Measurements from ENCODE around the gene NEK6. TPM values are rescaled to one million over a fixed set of nuclear protein-coding genes. Genes with fewer than 3 reads are reported as not detected.
"Not testable (repeated sequence)": the region's sequence is repeated elsewhere in the genome, so short reads cannot be mapped to it uniquely, and the experiment has no call there.

NEK6 gene
- total and polyA plus RNA-seq, 7 experiments from 2014 or later = 0.43 to 32.8 (median 2.3) TPM

DNA sequence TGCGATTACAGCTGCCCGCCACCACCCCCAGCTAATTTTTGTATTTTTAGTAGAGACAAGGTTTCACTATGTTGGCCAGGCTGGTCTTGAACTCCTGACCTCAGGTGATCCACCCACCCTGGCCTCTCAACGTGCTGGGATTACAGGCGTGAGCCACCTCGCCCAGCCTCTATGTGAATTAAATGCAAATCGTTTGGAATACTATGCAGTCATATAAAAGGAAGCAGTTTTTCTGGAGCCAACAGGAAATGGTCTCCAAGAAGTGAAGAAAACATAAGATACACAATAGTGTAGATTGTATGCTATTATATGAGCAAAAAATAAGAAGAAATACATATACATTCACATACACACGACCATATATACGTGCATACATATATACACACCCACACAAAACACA, 4.9 kb upstream of the NEK6 start:
- H3K9me3 Mint-ChIP-seq; H3K36me3 ChIP-seq (ENCODE audit: control insufficient read depth in 2 of 3, insufficient read depth in 3 of 3, low read length in 3 of 3); H3K9me3 ChIP-seq (ENCODE audit: control insufficient read depth in 2 of 3, low read length in 3 of 3); CTCF ChIA-PET; H3K4me1 ChIP-seq (ENCODE audit: control insufficient read depth in 2 of 2, insufficient read depth in 2 of 2, low read length in 2 of 2); DNase-seq; H3K27ac Mint-ChIP-seq; H3K4me3 ChIP-seq (ENCODE audit: low read length); H3K27me3 ChIP-seq (ENCODE audit: control insufficient read depth in 2 of 2, insufficient read depth in 2 of 2, low read length in 2 of 2); ATAC-seq; H3K36me3 Mint-ChIP-seq; POLR2A ChIA-PET; H3K4me3 Mint-ChIP-seq; intact Hi-C loops (cut with micrococcal nuclease); H3K27ac ChIP-seq (ENCODE audit: low read depth, low read length): not testable (repeated sequence)
- Mint-ChIP-seq H3K27me3 (peaks cover 7 to 17% (median 16%) of the 10 kb centered on the region in 5 donors), H3K4me1 (peaks cover 0 to 31% (median 4%) of the 10 kb centered on the region in 7 donors)

DNA sequence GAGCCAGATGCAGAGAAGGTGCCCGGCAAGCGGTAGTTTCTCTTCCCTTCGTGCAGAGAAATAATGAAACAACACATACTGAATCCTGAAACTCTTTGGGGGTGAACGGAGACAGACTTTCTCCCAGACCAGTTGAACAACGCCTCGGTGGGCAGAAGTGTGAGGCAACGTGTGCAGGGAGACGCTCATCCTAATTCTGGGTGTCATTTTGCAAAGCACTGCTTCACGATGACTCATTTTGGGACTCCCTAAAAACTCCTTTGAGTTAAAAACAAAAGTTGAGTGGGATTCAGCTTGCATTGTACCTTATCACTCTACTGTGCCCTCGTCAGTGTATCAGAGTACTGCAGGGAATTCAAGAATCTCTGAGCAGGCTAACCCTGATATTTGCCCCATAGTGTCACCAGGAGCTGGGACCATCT, 3.5 kb upstream of the NEK6 start:
- Histone ChIP-seq H3K27ac (ENCODE audit: low read depth, low read length) (no peak overlapping the region), H3K27me3 (ENCODE audit: control insufficient read depth in 2 of 2, insufficient read depth in 2 of 2, low read length in 2 of 2) (no peaks in the 10 kb centered on the region), H3K4me1 (ENCODE audit: control insufficient read depth in 2 of 2, insufficient read depth in 2 of 2, low read length in 2 of 2) (peaks cover 4 to 8% of the 10 kb centered on the region in 2 donors), H3K9me3 (ENCODE audit: control insufficient read depth in 2 of 3, low read length in 3 of 3) (no peaks in the 10 kb centered on the region), H3K36me3 (ENCODE audit: control insufficient read depth in 2 of 3, insufficient read depth in 3 of 3, low read length in 3 of 3) (no peaks in the 10 kb centered on the region), H3K4me3 (ENCODE audit: low read length) (no peak overlapping the region)
- ATAC-seq (no peak), DNase-seq (peak in 1 of 9 donors; percentile 61)
- Mint-ChIP-seq H3K4me1 (peaks cover 9 to 40% (median 15%) of the 10 kb centered on the region in 7 donors), H3K4me3 (peak overlapping the region in 1 of 10 donors; percentile 14), H3K9me3 (peaks cover 0 to 2% (median 0%) of the 10 kb centered on the region in 11 donors), H3K27me3 (peaks cover 10 to 28% (median 26%) of the 10 kb centered on the region in 5 donors), H3K36me3 (peaks cover 0 to 7% (median 0%) of the 10 kb centered on the region in 5 donors), H3K27ac (no peak overlapping the region)
- POLR2A ChIA-PET = no interaction called here
- CTCF ChIA-PET = no interaction called here
- intact Hi-C loops (cut with micrococcal nuclease) = loop anchor here in 1 of 2 donors (2.0 kb wide), 1 partner anchor 127 kb away; no protein-coding TSS in a partner anchor

DNA sequence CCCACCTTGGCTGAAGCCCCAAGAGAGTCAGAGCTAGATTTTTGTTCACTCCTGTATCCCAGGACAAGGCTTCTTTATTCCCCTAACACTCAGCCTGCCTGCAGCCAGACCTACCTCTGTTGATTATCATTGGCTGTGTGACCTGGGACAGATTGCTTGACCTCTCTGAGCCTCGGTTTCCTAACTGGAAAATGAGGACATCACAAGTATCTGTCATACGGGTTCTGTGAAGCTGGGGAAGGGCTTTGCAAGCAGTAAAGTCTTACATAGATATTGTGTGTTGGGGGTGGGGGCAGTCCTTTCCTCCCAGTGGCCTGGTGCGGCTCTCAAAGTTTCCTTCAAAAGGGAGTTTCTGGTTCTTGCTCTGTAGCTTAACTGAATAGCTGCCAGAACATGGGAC, 2.5 kb upstream of the NEK6 start:
- peaks cover 9 to 40% (median 16%) of the 10 kb centered on the region in 7 donors for H3K4me1 Mint-ChIP-seq
- intact Hi-C loops (cut with micrococcal nuclease) = loop anchor here in 1 of 2 donors (2.0 to 5.0 kb wide), 2 partner anchors 53 to 128 kb away; no protein-coding TSS in a partner anchor
- H3K4me1 ChIP-seq (ENCODE audit: control insufficient read depth in 2 of 2, insufficient read depth in 2 of 2, low read length in 2 of 2) = peaks cover 4 to 12% of the 10 kb centered on the region in 2 donors
- H3K4me3 Mint-ChIP-seq = no peak overlapping the region
- H3K27me3 Mint-ChIP-seq = peaks cover 15 to 30% (median 26%) of the 10 kb centered on the region in 5 donors
- ChIA-PET CTCF (no interaction called here), POLR2A (no interaction called here)
- no peaks in the 10 kb centered on the region for H3K9me3 ChIP-seq (ENCODE audit: control insufficient read depth in 2 of 3, low read length in 3 of 3)
- no peaks in the 10 kb centered on the region for H3K36me3 ChIP-seq (ENCODE audit: control insufficient read depth in 2 of 3, insufficient read depth in 3 of 3, low read length in 3 of 3)
- no peak for ATAC-seq
- no peak overlapping the region for H3K4me3 ChIP-seq (ENCODE audit: low read length)
- peaks cover 0 to 3% (median 0%) of the 10 kb centered on the region in 11 donors for H3K9me3 Mint-ChIP-seq
- H3K36me3 Mint-ChIP-seq = peaks cover 0 to 7% (median 0%) of the 10 kb centered on the region in 5 donors
- no peak for DNase-seq
- H3K27ac ChIP-seq (ENCODE audit: low read depth, low read length) = no peak overlapping the region
- H3K27me3 ChIP-seq (ENCODE audit: control insufficient read depth in 2 of 2, insufficient read depth in 2 of 2, low read length in 2 of 2) = no peaks in the 10 kb centered on the region
- peak overlapping the region in 1 of 9 donors; percentile 20 for H3K27ac Mint-ChIP-seq

DNA sequence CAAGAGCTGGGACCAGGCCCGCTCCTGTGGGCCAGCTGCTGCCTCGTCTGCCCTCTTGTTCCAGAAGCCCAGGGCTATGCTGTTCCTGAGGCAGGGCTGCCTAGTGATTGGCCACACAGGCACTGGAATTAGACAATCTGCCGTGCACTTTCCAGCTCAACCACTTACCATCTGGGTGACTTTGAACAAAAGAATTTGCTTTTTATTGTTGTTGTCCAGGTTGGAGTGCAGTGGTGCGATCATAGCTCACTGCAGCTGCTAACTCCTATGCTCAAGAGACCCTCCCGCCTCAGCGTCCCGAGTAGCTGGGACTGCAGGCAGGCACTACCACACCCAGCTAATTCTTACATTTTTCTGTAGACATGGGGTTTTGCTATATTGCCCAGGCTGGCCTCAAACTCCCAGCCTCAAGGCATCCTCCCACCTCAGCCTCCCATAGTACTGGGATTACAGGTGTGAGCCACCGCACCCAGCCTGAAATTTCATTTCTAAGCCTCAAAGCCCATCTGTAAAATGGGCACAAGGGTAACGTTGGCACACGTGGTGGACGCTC, 1.2 kb upstream of the NEK6 start:
- H3K27ac Mint-ChIP-seq = peak overlapping the region in 1 of 9 donors; percentile 18

DNA sequence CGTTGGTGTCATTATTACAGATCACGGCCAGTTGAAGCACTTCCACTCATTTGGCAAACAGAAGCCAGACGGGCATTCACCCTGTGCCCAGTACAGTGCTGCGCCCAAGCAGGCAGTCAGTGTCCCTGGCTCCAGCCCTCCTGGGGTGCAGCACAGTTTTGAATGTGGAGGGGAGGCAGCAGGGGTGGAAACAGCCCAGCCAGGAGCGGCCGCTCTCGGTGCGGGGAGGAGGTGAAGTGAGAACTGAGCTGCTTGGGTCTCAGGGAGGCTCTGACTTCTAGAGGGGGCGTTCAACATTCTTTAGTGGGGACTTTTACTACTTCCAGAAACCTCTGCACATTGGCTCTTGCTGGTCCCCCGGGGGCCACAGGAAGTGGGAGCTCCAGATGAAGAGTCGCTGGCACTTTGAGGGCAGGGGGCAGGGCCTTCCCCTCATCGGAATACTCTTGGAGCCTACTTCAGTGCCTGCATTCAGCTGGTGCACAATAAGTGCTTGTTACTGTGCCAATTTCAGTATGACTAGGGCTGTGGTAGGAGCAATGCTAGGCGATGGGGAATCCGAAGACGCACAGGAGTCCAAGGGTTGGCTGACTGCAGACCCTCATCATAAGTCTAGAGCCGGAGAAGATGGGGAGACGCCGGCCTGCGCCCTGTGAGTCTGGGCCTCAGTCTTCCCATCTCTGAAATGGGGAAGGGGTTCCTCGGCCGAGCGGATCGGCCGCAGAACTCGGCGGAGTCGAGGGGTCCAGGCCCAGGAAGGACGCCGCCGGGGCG, 492 bp upstream of the NEK6 start:
- Mint-ChIP-seq H3K27me3 (peaks cover 15 to 48% (median 42%) of the 10 kb centered on the region in 5 donors), H3K27ac (peak overlapping the region in 1 of 9 donors; percentile 68), H3K36me3 (peaks cover 0 to 7% (median 0%) of the 10 kb centered on the region in 5 donors), H3K9me3 (peaks cover 0 to 3% (median 0%) of the 10 kb centered on the region in 11 donors), H3K4me1 (peaks cover 9 to 46% (median 16%) of the 10 kb centered on the region in 7 donors), H3K4me3 (peak overlapping the region; percentile 74 to 91 (median 82))
- POLR2A ChIA-PET = no interaction called here
- no peak overlapping the region for H3K27ac ChIP-seq (ENCODE audit: low read depth, low read length)
- ATAC-seq = no peak
- DNase-seq = no peak
- intact Hi-C loops (cut with micrococcal nuclease) = loop anchor here in 1 of 2 donors (5.0 kb wide), 1 partner anchor 55 kb away; no protein-coding TSS in a partner anchor
- H3K4me3 ChIP-seq (ENCODE audit: low read length) = no peak overlapping the region
- H3K36me3 ChIP-seq (ENCODE audit: control insufficient read depth in 2 of 3, insufficient read depth in 3 of 3, low read length in 3 of 3) = no peaks in the 10 kb centered on the region
- CTCF ChIA-PET = no interaction called here
- no peaks in the 10 kb centered on the region for H3K27me3 ChIP-seq (ENCODE audit: control insufficient read depth in 2 of 2, insufficient read depth in 2 of 2, low read length in 2 of 2)
- H3K4me1 ChIP-seq (ENCODE audit: control insufficient read depth in 2 of 2, insufficient read depth in 2 of 2, low read length in 2 of 2) = peaks cover 4 to 12% of the 10 kb centered on the region in 2 donors
- H3K9me3 ChIP-seq (ENCODE audit: control insufficient read depth in 2 of 3, low read length in 3 of 3) = no peaks in the 10 kb centered on the region

More for the DNA sequence above, 1.2 kb upstream of the NEK6 start:
- intact Hi-C loops (cut with micrococcal nuclease) = loop anchor here in 1 of 2 donors (5.0 kb wide), 1 partner anchor 54 kb away; no protein-coding TSS in a partner anchor
- no peak overlapping the region for H3K4me3 ChIP-seq (ENCODE audit: low read length)
- no peak overlapping the region for H3K27ac ChIP-seq (ENCODE audit: low read depth, low read length)
- Mint-ChIP-seq H3K36me3 (peaks cover 0 to 7% (median 0%) of the 10 kb centered on the region in 5 donors), H3K4me3 (peak overlapping the region in 9 of 10 donors; percentile 69 to 91 (median 82)), H3K9me3 (peaks cover 0 to 3% (median 0%) of the 10 kb centered on the region in 11 donors), H3K27me3 (peaks cover 15 to 43% (median 38%) of the 10 kb centered on the region in 5 donors), H3K4me1 (peaks cover 9 to 47% (median 16%) of the 10 kb centered on the region in 7 donors)
- no peaks in the 10 kb centered on the region for H3K27me3 ChIP-seq (ENCODE audit: control insufficient read depth in 2 of 2, insufficient read depth in 2 of 2, low read length in 2 of 2)
- CTCF ChIA-PET = no interaction called here
- no peaks in the 10 kb centered on the region for H3K36me3 ChIP-seq (ENCODE audit: control insufficient read depth in 2 of 3, insufficient read depth in 3 of 3, low read length in 3 of 3)
- no peaks in the 10 kb centered on the region for H3K9me3 ChIP-seq (ENCODE audit: control insufficient read depth in 2 of 3, low read length in 3 of 3)
- POLR2A ChIA-PET = no interaction called here
- peaks cover 4 to 12% of the 10 kb centered on the region in 2 donors for H3K4me1 ChIP-seq (ENCODE audit: control insufficient read depth in 2 of 2, insufficient read depth in 2 of 2, low read length in 2 of 2)
- no peak for ATAC-seq
- DNase-seq = no peak

DNA sequence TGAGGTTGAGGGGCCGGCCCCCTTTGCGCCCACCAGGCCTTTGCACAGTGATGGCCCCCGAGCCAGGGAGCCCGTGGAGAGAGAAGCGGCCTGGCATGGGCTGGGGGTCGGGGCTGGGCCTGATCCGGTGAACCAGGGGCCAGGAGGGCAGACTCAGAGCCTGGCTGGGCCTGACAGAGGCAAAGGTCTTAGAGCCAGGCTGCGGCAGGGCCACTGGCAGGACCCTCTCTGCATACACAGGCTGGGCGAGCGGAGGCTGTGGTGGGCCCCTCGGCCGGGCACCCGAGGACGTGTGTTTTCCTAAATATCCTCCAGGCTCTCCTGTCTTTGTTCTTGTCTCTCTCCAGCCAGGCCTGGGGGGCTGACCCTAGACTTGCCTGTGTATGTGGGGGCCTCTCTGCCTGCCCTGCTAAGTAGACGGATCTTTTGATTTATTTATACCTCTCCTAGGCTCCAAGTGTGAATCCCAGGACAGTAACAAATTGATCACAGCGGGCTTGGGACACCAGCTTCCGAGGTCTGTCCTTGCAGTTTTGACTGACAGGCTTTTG, 933 bp downstream of the NEK6 start:
- Mint-ChIP-seq H3K27me3 (peaks cover 15 to 56% (median 42%) of the 10 kb centered on the region in 5 donors), H3K36me3 (peaks cover 0 to 7% (median 0%) of the 10 kb centered on the region in 5 donors), H3K9me3 (peaks cover 0 to 3% (median 0%) of the 10 kb centered on the region in 11 donors), H3K4me3 (peak overlapping the region; percentile 69 to 98 (median 87)), H3K27ac (peak overlapping the region in 4 of 9 donors; percentile 8 to 76 (median 59)), H3K4me1 (peaks cover 9 to 45% (median 16%) of the 10 kb centered on the region in 7 donors)
- Histone ChIP-seq H3K36me3 (ENCODE audit: control insufficient read depth in 2 of 3, insufficient read depth in 3 of 3, low read length in 3 of 3) (no peaks in the 10 kb centered on the region), H3K9me3 (ENCODE audit: control insufficient read depth in 2 of 3, low read length in 3 of 3) (no peaks in the 10 kb centered on the region), H3K27me3 (ENCODE audit: control insufficient read depth in 2 of 2, insufficient read depth in 2 of 2, low read length in 2 of 2) (no peaks in the 10 kb centered on the region), H3K4me3 (ENCODE audit: low read length) (peak overlapping the region; percentile 51), H3K27ac (ENCODE audit: low read depth, low read length) (no peak overlapping the region), H3K4me1 (ENCODE audit: control insufficient read depth in 2 of 2, insufficient read depth in 2 of 2, low read length in 2 of 2) (peaks cover 4 to 12% of the 10 kb centered on the region in 2 donors)
- CTCF ChIA-PET = no interaction called here
- intact Hi-C loops (cut with micrococcal nuclease) = loop anchor here in 1 of 2 donors (5.0 kb wide), 1 partner anchor 56 kb away; no protein-coding TSS in a partner anchor
- POLR2A ChIA-PET = no interaction called here
- no peak for DNase-seq
- ATAC-seq = no peak
